Stomach (tissue), 9 donors: ENCODE measurements around the gene MNAT1. TPM values are rescaled to one million over a fixed set of nuclear protein-coding genes. Genes with fewer than 3 reads are reported as not detected.

Experiments
- DNase-seq, 2 donors: peaks; one replicate each; pipeline versions ENCODE4 v3.0.0 to v3.0.0-alpha.2; 2013 to 2019
- H3K27ac ChIP-seq, 5 donors: fragments of 200-600 bp in 4 of 5; sonication (generic) in 4 of 5; one replicate each; pipeline ENCODE4 v1.5.1; 2013 to 2019; ENCODE audit warnings: mild to moderate bottlenecking in 1 of 5, moderate library complexity in 1 of 5
- H3K27me3 ChIP-seq, 3 donors: fragments of 200-600 bp; sonication (generic); one replicate each; pipeline ENCODE4 v1.5.1; 2017 to 2019; ENCODE audit warnings: mixed run types in 1 of 3
- H3K36me3 ChIP-seq, 4 donors: fragments of 200-600 bp; sonication (generic); 1 replicate in 3 of 4; 2 replicates in 1 of 4; pipeline ENCODE4 v1.5.1; 2016 to 2019
- H3K4me1 ChIP-seq, 4 donors: fragments of 200-600 bp; sonication (generic); one replicate each; pipeline ENCODE4 v1.5.1; 2016 to 2019
- H3K4me3 ChIP-seq, 4 donors: fragments of 200-600 bp; sonication (generic) in 3 of 4; one replicate each; pipeline ENCODE4 v1.5.1; 2016 to 2019; ENCODE audit warnings: mild to moderate bottlenecking in 1 of 4
- H3K9me3 ChIP-seq, 4 donors: fragments of 200-600 bp; sonication (generic); one replicate each; pipeline ENCODE4 v1.5.1; 2016 to 2019
- EP300 ChIP-seq: sonication (generic); formaldehyde crosslinking; IDR thresholded peaks from one replicate; pipeline ENCODE4 v1.6.1; 2017; ENCODE audit warnings: antibody characterized with exemption
- POLR2A ChIP-seq, 4 donors: fragments of 450-650 bp; IDR thresholded peaks; one replicate each; pipeline ENCODE4 v1.6.1; 2016; ENCODE audit warnings: antibody characterized with exemption in 4 of 4, control low read depth in 2 of 4, mild to moderate bottlenecking in 1 of 4, moderate library complexity in 1 of 4
- POLR2AphosphoS5 ChIP-seq, 3 donors: sonication (generic); formaldehyde crosslinking; IDR thresholded peaks; one replicate each; pipeline ENCODE4 v1.6.1; 2016; ENCODE audit warnings: antibody characterized with exemption in 3 of 3
- WGBS, 5 donors: extraction: QIAGEN DNeasy Blood & Tissue Kit in 3 of 5; methylation state at CpG; one replicate each; pipeline versions ENCODE4 v1.1.5 to v1.1.7; 2013 to 2018; 5-methylcytosine and 5-hydroxymethylcytosine counted together
- intact Hi-C: fragments of 100-400 bp; cut with DNase I; formaldehyde crosslinking; loops from one replicate; pipeline ENCODE4 v1.15.1; 2023; ENCODE audit warnings: low total_unique reads
- polyA plus RNA-seq, 3 donors: library from polyadenylated mRNA; stranded (reverse); fragments of 200-250 nt; gene quantifications; one replicate each; pipeline ENCODE4 v1.2.3, GENCODE V29; 2013
- total RNA-seq, 5 donors: library from RNA; depleted of rRNA; stranded (reverse); fragments of >200 nt; gene quantifications; one replicate each; pipeline versions ENCODE4 v1.1.0 to v1.2.3, GENCODE V29; 2014 to 2016
- TF ChIP-seq, protein P1 (sequence below), 7 experiments: fragments of 450-650 bp in 4 of 7; fragments of 200-600 bp in 3 of 7; sonication (generic) in 3 of 7; IDR thresholded peaks; one replicate each; pipeline ENCODE4 v1.5.1; 2016 to 2019; ENCODE audit warnings: antibody characterized with exemption in 7 of 7, control low read depth in 2 of 7, mild to moderate bottlenecking in 1 of 7
- donor health status: healthy with polysubstance abuse.
- donor health status: Bipolar disorder and iron deficiency.
- donor health status: healthy.

Gene MNAT1
- total and polyA plus RNA-seq, 8 donors = 10.3 to 150 (median 19.9) TPM

DNA sequence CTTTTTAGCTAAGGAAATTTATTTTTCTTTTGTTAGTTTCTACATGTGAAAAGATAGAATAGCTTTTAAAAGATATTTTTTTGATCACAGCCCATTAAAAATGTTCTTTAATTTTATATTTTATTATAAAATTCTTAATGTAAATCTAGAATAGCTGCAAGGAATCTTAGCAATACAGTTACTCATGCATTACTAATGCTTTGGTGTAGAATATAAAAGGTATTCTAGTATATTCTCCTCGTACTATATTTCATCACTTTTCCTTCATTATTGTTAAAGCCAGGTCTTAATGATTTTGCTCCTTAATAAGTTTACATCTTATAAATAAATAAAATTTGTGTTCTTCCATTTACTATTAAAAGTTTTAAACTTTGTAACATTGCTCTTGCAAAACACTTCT is 82.6 kb downstream of the MNAT1 start:
- no peak for DNase-seq
- TF ChIP-seq POLR2A (IDR thresholded peaks at IDR 0.05) (no peak), EP300 (no peak), POLR2AphosphoS5 (IDR thresholded peaks at IDR 0.05) (no peak)
- TF ChIP-seq, protein P1, sequence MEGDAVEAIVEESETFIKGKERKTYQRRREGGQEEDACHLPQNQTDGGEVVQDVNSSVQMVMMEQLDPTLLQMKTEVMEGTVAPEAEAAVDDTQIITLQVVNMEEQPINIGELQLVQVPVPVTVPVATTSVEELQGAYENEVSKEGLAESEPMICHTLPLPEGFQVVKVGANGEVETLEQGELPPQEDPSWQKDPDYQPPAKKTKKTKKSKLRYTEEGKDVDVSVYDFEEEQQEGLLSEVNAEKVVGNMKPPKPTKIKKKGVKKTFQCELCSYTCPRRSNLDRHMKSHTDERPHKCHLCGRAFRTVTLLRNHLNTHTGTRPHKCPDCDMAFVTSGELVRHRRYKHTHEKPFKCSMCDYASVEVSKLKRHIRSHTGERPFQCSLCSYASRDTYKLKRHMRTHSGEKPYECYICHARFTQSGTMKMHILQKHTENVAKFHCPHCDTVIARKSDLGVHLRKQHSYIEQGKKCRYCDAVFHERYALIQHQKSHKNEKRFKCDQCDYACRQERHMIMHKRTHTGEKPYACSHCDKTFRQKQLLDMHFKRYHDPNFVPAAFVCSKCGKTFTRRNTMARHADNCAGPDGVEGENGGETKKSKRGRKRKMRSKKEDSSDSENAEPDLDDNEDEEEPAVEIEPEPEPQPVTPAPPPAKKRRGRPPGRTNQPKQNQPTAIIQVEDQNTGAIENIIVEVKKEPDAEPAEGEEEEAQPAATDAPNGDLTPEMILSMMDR (IDR thresholded peaks at IDR 0.05) = no peak
- H3K27me3 ChIP-seq = no peaks in the 10 kb centered on the region
- H3K4me3 ChIP-seq = no peak overlapping the region
- WGBS, 5 donors = 92 to 98% (median 96%) methylated on average over 1 of the region's 1 CpG
- H3K9me3 ChIP-seq = no peaks in the 10 kb centered on the region
- intact Hi-C loops = no loop called here
- no peak overlapping the region for H3K27ac ChIP-seq
- peaks cover 10 to 28% (median 22%) of the 10 kb centered on the region in 4 donors for H3K36me3 ChIP-seq
- H3K4me1 ChIP-seq = no peaks in the 10 kb centered on the region

DNA sequence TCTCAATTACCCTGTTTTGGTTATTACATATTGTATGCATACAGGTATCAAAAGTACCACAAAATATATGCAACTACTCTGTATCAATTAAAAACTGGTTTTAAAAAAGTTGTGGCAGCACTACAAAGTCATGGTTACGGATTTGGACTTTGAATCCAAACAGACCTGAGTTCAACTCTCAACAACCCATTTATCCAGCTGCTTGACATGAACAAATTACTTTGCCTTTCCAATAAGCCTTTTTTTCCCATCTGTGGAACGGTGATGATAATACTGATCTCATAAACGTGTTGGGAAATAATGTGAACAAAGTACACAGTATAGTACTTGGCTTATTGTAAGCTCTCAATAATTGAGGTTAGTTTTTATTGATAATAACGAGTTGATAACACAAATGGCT is 85.0 kb downstream of the MNAT1 start:
- Histone ChIP-seq H3K4me1 (no peaks in the 10 kb centered on the region), H3K27ac (no peak overlapping the region), H3K36me3 (peaks cover 0 to 10% (median 5%) of the 10 kb centered on the region in 4 donors), H3K4me3 (no peak overlapping the region), H3K9me3 (no peaks in the 10 kb centered on the region), H3K27me3 (no peaks in the 10 kb centered on the region)
- intact Hi-C loops = no loop called here
- peak in 1 of 2 donors; percentile 78 for DNase-seq
- TF ChIP-seq POLR2A (IDR thresholded peaks at IDR 0.05) (no peak), POLR2AphosphoS5 (IDR thresholded peaks at IDR 0.05) (no peak), EP300 (no peak)
- TF ChIP-seq, protein P1 (IDR thresholded peaks at IDR 0.05) = no peak
- 57 to 63% (median 57%) methylated on average over 4 of the region's 4 CpGs for WGBS, 5 donors

DNA sequence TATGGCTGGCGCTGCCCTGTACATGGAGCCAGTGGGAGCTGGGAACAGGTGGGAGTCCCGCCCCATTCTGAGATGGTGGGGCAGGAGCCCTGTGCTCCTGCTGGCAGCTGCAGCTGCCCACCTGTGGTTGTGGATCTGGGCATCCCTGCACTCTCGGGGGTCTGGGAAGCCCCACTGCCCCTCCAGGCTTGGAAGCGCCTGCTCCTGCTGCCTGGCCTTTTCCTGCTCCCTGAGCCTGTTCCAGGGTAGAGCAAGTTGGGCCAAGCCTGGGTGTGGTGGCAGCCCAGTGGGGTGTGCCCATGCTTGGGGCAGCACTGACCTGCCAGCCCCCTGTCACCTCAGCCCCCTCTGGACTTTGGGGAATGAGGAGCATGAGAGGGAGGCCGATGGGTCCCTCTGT is 104.0 kb downstream of the MNAT1 start:
- Histone ChIP-seq H3K36me3 (peaks cover 12 to 39% (median 33%) of the 10 kb centered on the region in 4 donors), H3K27me3 (no peaks in the 10 kb centered on the region), H3K4me3 (no peak overlapping the region), H3K9me3 (peaks cover 0 to 7% (median 0%) of the 10 kb centered on the region in 4 donors), H3K4me1 (no peaks in the 10 kb centered on the region), H3K27ac (no peak overlapping the region)
- WGBS, 5 donors = 95 to 100% (median 98%) methylated on average over 4 to 5 of the region's 5 CpGs
- intact Hi-C loops = no loop called here
- TF ChIP-seq, protein P1 (IDR thresholded peaks at IDR 0.05) = no peak
- TF ChIP-seq POLR2AphosphoS5 (IDR thresholded peaks at IDR 0.05) (no peak), POLR2A (IDR thresholded peaks at IDR 0.05) (no peak), EP300 (no peak)
- no peak for DNase-seq

DNA sequence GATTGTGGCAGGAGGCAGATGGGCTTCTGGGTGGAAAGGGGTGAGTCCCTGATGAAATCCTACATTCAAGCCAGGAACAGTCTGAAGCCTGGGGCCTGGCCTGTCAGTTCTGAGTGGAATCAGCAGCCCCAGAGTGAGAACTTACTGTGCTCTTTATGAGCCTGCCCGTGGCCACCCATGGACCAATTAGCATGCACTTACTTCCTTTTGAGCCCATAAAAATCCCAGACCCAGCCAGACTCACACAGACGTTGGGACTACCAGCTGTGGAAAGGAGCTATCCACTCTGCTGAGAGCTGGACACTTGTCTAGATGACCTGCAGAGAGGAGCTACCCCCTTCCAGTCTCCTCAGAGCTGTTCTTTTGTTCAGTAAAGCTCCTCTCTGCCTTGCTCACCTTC is 104.5 kb downstream of the MNAT1 start:
- Histone ChIP-seq H3K27me3 (no peaks in the 10 kb centered on the region), H3K36me3 (peaks cover 12 to 39% (median 33%) of the 10 kb centered on the region in 4 donors), H3K4me1 (no peaks in the 10 kb centered on the region), H3K4me3 (no peak overlapping the region), H3K9me3 (peaks cover 0 to 7% (median 0%) of the 10 kb centered on the region in 4 donors), H3K27ac (no peak overlapping the region)
- 64 to 84% (median 79%) methylated on average over 2 of the region's 2 CpGs for WGBS, 5 donors
- intact Hi-C loops = no loop called here
- DNase-seq = no peak
- TF ChIP-seq EP300 (no peak), POLR2AphosphoS5 (IDR thresholded peaks at IDR 0.05) (no peak), POLR2A (IDR thresholded peaks at IDR 0.05) (no peak)
- TF ChIP-seq, protein P1 (IDR thresholded peaks at IDR 0.05) = no peak
